Fibroblast of lung (primary cell): Measurements from ENCODE around the gene KCTD16.

Experiments used
- EZH2 ChIP-seq: IDR thresholded peaks from 2 replicates; pipeline ENCODE4 v1.5.1; 2012; ENCODE audit warnings: low read length, control low read depth, mild to moderate bottlenecking; ENCODE audit errors: missing control alignments
- TF ChIP-seq, protein P1 (sequence below), 2 donors: IDR thresholded peaks in 1 of 2; conservative IDR thresholded peaks in 1 of 2; 1 replicate in 1 of 2; 2 replicates in 1 of 2; pipeline ENCODE4 v1.5.1; 2011 to 2012; ENCODE audit warnings: low read length in 2 of 2, control low read depth in 1 of 2, inconsistent platforms in 1 of 2, low read depth in 1 of 2, mild to moderate bottlenecking in 1 of 2

- TF ChIP-seq, protein P1, sequence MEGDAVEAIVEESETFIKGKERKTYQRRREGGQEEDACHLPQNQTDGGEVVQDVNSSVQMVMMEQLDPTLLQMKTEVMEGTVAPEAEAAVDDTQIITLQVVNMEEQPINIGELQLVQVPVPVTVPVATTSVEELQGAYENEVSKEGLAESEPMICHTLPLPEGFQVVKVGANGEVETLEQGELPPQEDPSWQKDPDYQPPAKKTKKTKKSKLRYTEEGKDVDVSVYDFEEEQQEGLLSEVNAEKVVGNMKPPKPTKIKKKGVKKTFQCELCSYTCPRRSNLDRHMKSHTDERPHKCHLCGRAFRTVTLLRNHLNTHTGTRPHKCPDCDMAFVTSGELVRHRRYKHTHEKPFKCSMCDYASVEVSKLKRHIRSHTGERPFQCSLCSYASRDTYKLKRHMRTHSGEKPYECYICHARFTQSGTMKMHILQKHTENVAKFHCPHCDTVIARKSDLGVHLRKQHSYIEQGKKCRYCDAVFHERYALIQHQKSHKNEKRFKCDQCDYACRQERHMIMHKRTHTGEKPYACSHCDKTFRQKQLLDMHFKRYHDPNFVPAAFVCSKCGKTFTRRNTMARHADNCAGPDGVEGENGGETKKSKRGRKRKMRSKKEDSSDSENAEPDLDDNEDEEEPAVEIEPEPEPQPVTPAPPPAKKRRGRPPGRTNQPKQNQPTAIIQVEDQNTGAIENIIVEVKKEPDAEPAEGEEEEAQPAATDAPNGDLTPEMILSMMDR (conservative IDR thresholded peaks at IDR 0.05 in 1 of 2, IDR thresholded peaks at IDR 0.05 in 1 of 2; ENCODE audit: low read depth in 1 of 2, low read length in 2 of 2) = no peak
- TF ChIP-seq EZH2 = no peak
Measured at GRCh38 chr5:144202072-144202471, 31.4 kb downstream of the KCTD16 start.
